Activated T-cell treated with anti-CD3 and anti-CD28 coated beads, Interleukin-2, amount 50 U/mL, for 4 hours (primary cell): Measurements from ENCODE around the gene IP6K2. TPM values are rescaled to one million over a fixed set of nuclear protein-coding genes. Genes with fewer than 3 reads are reported as not detected.
A peak's percentile ranks its signal among the peaks of the same experiment; 100 is the strongest.
"Not testable (repeated sequence)": the region's sequence is repeated elsewhere in the genome, so short reads cannot be mapped to it uniquely, and the experiment has no call there.

ENCODE experiments used
- ATAC-seq, 2 donors: fragments of 200-7000 bp; cut with Tn5 transposase; one replicate each; pipeline ENCODE4 v1.10.0; 2021
- DNase-seq: peaks from one replicate; pipeline ENCODE4 v3.0.0-alpha.2; 2020
- H3K27me3 Mint-ChIP-seq: one replicate; pipeline ENCODE4 v1.8.0; 2021; ENCODE audit warnings: low read depth, mixed read lengths
- H3K36me3 Mint-ChIP-seq: one replicate; pipeline ENCODE4 v1.8.0; 2022; ENCODE audit warnings: mixed read lengths; ENCODE audit not compliant: insufficient read depth
- H3K4me1 Mint-ChIP-seq: one replicate; pipeline ENCODE4 v1.8.0; 2021; ENCODE audit warnings: low read depth, mixed read lengths
- H3K4me3 Mint-ChIP-seq: one replicate; pipeline ENCODE4 v1.8.0; 2021; ENCODE audit warnings: mild to moderate bottlenecking, moderate library complexity, mixed read lengths
- H3K9me3 Mint-ChIP-seq: one replicate; pipeline ENCODE4 v1.8.0; 2021; ENCODE audit warnings: mixed read lengths
- total RNA-seq, 3 donors: library from RNA; stranded (reverse); gene quantifications; one replicate each; pipeline ENCODE4 v1.2.1, GENCODE V29; 2021

IP6K2 gene, protein sequence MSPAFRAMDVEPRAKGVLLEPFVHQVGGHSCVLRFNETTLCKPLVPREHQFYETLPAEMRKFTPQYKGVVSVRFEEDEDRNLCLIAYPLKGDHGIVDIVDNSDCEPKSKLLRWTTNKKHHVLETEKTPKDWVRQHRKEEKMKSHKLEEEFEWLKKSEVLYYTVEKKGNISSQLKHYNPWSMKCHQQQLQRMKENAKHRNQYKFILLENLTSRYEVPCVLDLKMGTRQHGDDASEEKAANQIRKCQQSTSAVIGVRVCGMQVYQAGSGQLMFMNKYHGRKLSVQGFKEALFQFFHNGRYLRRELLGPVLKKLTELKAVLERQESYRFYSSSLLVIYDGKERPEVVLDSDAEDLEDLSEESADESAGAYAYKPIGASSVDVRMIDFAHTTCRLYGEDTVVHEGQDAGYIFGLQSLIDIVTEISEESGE
- 10 to 100 TPM; 39.9 to 45.9 (median 45.8) TPM for total RNA-seq

DNA sequence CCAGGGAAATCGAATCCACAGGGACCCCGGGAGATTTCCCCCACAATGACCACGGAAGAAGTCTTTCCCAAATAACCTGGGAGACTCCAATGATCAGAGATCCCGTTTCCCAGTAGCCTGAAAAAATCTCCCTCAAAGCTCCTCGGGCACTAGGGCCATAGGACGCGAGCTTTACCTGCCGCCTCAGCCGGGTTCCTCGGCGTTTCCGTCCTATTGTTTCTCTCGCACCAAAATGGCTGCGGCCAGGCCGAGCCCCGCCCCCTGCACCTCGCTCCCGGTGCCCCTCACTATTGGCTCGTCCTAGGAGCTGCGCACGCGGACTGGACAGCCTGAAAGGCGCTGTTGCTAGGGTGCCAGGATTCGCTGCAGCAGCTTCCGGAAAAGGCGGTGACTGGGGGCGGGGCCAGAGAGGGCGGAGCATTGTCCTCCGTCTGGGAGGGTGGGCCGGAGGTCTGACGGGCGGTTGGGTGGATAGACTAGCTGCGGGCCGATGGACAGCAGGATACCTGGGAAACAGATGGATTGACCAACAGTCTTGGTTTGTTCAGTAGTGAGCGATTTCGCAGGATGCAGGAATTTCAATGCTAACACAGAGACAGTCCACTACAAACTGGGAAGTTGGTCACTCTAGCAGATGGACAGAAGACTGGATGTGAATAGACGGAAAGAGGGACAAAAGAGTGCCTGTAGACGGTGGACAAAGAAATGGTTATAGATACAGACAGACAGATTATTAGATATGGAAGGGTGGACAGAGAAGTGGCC lies at the start of gene IP6K2:
IP6K2 (minus strand) TSS at position 240 of the 765 bp plus-strand sequence. CDS start 21,930 bp downstream, outside the sequence.
- H3K9me3 Mint-ChIP-seq: no peaks in the 10 kb centered on the region
- peak; percentile 100 for ATAC-seq
- peaks cover 43% of the 10 kb centered on the region for H3K4me1 Mint-ChIP-seq
- H3K36me3 Mint-ChIP-seq: peaks cover 4% of the 10 kb centered on the region
- peak within 1 kb of the TSS; percentile 99 for H3K4me3 Mint-ChIP-seq
- H3K27me3 Mint-ChIP-seq: peaks cover 1% of the 10 kb centered on the region
- peak; percentile 99 for DNase-seq

DNA sequence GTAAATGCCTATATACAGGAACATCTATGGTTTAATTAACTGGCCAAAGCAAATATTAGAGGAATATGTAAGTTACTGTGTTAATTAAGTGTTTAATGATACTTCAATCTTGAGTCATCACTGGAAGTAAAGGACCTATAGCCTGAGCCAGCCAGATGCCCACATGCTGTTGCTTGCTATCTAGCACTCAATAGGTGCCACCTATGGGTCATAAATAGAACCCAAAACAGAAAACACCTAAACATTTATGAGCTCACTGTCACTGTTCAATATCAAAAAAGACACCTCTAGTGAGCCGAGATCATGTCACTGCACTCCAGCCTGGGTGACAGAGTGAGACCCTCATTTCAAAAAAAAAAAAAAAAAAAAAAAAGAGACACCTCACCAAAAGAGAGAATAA lies 48.4 kb upstream of the IP6K2 start:
- no peaks in the 10 kb centered on the region for H3K27me3 Mint-ChIP-seq
- DNase-seq: no peak
- no peaks in the 10 kb centered on the region for H3K4me1 Mint-ChIP-seq
- ATAC-seq: no peak
- no peak overlapping the region for H3K4me3 Mint-ChIP-seq
- H3K9me3 Mint-ChIP-seq: no peaks in the 10 kb centered on the region
- H3K36me3 Mint-ChIP-seq: peaks cover 27% of the 10 kb centered on the region

DNA sequence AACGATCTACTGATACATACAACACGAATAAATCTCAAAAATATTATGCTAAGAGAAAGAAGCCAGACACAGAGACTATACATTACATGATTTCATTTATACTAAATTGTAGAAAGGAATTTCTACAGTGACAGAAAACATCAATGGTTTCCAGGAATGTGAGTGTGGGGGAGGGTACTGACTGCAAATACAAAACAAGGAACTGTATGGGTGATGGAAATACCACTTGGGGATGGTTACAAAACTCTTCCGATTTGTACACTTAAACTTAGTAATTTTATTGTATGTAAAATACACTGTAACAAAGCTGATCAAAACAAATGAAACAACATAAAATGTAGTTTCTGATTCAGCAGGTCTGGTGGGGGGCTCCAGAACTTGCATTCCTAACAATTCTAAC lies 45.8 kb upstream of the IP6K2 start:
- Mint-ChIP-seq H3K36me3 (peaks cover 32% of the 10 kb centered on the region), H3K9me3 (no peaks in the 10 kb centered on the region), H3K4me1 (no peaks in the 10 kb centered on the region), H3K4me3 (no peak overlapping the region), H3K27me3 (no peaks in the 10 kb centered on the region)
- DNase-seq (no peak), ATAC-seq (no peak)

DNA sequence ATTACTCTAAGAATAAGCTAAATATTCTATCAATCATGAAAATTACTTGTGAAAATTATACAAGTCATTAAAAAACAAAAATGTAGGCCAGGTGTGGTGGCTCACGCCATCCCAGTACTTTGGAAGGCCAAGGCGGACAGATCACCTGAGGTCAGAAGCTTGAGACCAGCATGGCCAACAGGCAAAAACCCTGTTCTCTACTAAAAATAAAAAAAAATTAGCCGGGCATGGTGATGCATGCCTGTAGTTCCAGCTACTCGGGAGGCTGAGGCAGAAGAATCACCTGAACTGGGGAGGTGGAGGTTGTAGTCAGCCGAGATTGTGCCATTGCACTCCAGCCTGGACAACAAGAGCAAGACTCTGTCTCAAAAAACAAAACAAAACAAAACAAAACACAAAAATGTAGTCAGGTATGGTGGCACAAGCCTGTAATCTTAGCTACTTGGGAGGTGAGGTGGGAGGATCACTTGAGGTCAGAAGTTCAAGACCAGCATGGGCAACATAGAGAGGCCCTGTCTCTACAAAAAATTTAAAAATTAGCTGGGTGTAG lies 43.0 kb upstream of the IP6K2 start:
- H3K4me1 Mint-ChIP-seq, H3K27me3 Mint-ChIP-seq, ATAC-seq, DNase-seq, H3K4me3 Mint-ChIP-seq, H3K9me3 Mint-ChIP-seq: not testable (repeated sequence)
- H3K36me3 Mint-ChIP-seq: peaks cover 36% of the 10 kb centered on the region

DNA sequence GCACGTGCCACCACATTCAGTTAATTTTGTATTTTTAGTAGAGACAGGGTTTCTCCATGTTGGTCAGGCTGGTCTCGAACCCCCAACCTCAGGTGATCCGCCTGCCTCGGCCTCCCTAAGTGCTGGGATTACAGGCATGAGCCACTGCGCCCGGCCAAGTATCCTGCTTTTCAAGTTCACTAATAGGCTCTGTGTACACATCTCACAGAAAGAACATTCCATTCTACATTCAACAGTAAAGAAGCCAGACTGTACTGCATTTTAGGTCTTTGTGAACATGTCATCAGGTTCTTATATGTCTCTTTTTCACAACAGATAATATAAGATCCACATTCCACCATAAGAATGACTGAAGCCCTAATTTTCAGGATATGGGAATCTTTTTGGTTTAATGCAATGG lies 42.5 kb upstream of the IP6K2 start:
- H3K4me3 Mint-ChIP-seq, DNase-seq, ATAC-seq, H3K27me3 Mint-ChIP-seq, H3K4me1 Mint-ChIP-seq, H3K9me3 Mint-ChIP-seq: not testable (repeated sequence)
- H3K36me3 Mint-ChIP-seq: peaks cover 34% of the 10 kb centered on the region

DNA sequence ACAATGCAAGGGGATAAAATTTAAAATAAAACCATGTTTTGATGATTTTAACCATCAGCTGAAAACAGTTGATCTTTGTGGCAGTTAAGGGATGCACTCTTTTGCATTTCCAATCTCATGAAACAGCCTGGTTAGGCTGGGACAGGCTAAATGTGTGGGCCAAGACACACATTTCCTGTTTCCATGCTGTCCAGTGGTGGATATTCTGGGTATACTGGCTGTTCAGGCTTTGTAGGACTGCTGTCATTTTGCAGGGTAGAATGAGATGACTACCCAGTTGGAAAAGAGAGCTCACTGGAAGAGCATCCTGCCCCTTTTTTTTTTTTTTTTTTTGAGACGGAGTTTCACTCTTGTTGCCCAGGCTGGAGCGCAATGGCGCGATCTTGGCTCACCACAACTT lies 42.0 kb upstream of the IP6K2 start:
- H3K27me3 Mint-ChIP-seq: no peaks in the 10 kb centered on the region
- H3K4me1 Mint-ChIP-seq: no peaks in the 10 kb centered on the region
- ATAC-seq (no peak), DNase-seq (no peak)
- no peaks in the 10 kb centered on the region for H3K9me3 Mint-ChIP-seq
- no peak overlapping the region for H3K4me3 Mint-ChIP-seq
- peaks cover 31% of the 10 kb centered on the region for H3K36me3 Mint-ChIP-seq

DNA sequence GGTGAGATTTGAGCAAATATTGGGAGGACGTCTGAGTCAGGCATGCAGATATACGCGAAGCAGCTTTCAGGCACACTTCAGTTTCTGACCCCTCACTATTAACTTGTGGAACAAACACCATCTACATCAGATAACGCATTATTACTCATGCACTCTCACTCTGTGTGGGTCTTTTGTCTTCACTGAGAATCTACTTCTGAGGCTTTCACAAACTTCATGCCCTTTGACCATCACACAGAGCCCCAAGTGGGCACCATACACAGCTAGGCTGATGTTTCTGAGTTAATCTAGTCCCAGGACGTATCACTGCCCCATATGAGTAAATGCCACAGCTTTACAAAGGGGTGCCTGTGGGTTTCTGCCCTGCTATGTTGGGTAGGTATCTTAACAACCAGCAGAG lies 39.6 kb upstream of the IP6K2 start:
- Mint-ChIP-seq H3K4me1 (no peaks in the 10 kb centered on the region), H3K4me3 (no peak overlapping the region), H3K36me3 (peaks cover 21% of the 10 kb centered on the region), H3K27me3 (no peaks in the 10 kb centered on the region), H3K9me3 (no peaks in the 10 kb centered on the region)
- ATAC-seq (peak in 1 of 2 donors; percentile 37), DNase-seq (no peak)

DNA sequence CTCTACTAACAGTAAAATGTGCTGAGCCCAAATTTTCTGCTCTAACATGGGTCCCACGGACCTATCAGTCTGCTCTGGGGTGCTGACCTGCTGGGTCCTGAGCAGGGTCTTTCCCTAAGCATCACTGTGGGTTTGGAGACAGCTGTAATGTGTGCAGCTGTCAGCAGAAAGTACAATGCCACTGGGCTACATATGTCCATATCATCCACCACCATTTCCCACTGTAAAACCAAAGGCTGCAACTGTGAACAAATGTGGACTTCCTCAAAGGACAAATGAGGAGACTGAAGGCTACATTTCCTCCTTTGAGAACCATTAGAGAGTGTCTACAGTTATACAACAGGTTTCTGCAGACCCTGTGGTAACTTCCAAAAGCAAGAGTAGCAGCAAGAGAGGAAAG lies 33.8 kb upstream of the IP6K2 start:
- peaks cover 13% of the 10 kb centered on the region for H3K36me3 Mint-ChIP-seq
- no peak for DNase-seq
- H3K4me3 Mint-ChIP-seq: no peak overlapping the region
- no peaks in the 10 kb centered on the region for H3K9me3 Mint-ChIP-seq
- no peak for ATAC-seq
- H3K27me3 Mint-ChIP-seq: no peaks in the 10 kb centered on the region
- no peaks in the 10 kb centered on the region for H3K4me1 Mint-ChIP-seq

DNA sequence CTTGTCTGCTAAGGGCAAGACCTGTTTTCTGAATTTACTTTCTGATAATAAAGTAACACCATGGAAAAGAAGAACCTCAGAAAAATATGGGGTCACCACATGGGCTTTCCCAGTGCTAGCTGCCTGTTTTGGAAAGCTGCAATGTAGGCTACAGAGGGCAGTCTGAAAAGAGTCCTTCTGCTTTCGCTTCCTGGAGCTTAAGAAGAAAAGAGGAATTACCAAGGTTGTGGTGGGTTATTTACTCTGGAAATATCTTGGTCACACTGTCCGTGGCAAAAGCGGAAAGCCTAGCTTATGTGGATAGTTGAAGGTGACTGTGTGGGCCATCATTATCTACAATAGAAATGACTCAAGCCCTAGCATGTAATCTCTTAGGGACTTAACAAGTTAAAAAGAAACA lies 31.7 kb upstream of the IP6K2 start:
- no peaks in the 10 kb centered on the region for H3K4me1 Mint-ChIP-seq
- H3K9me3 Mint-ChIP-seq: no peaks in the 10 kb centered on the region
- no peaks in the 10 kb centered on the region for H3K27me3 Mint-ChIP-seq
- ATAC-seq (no peak), DNase-seq (no peak)
- H3K36me3 Mint-ChIP-seq: peaks cover 18% of the 10 kb centered on the region
- no peak overlapping the region for H3K4me3 Mint-ChIP-seq

DNA sequence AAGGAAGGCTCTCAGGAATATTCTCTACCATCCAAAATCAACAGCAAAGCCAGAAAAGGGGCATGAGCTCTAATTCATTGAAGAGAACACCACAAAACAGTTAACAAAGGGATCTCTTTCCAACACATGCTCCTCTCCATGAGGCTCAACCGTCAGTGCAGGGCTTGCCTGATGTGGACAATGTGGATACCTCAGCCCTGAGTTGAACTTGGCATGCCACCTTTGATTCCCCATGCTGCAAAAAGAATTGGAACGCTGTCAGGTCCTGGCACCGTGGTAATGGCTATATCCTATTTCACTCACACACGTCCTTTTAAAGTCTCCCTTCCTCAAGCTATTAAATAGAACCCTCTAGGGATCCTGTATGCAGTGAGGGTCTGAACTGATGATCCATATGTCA lies 30.7 kb upstream of the IP6K2 start:
- no peaks in the 10 kb centered on the region for H3K27me3 Mint-ChIP-seq
- H3K4me1 Mint-ChIP-seq: no peaks in the 10 kb centered on the region
- no peak overlapping the region for H3K4me3 Mint-ChIP-seq
- peaks cover 18% of the 10 kb centered on the region for H3K36me3 Mint-ChIP-seq
- no peak for DNase-seq
- ATAC-seq: no peak
- H3K9me3 Mint-ChIP-seq: no peaks in the 10 kb centered on the region

DNA sequence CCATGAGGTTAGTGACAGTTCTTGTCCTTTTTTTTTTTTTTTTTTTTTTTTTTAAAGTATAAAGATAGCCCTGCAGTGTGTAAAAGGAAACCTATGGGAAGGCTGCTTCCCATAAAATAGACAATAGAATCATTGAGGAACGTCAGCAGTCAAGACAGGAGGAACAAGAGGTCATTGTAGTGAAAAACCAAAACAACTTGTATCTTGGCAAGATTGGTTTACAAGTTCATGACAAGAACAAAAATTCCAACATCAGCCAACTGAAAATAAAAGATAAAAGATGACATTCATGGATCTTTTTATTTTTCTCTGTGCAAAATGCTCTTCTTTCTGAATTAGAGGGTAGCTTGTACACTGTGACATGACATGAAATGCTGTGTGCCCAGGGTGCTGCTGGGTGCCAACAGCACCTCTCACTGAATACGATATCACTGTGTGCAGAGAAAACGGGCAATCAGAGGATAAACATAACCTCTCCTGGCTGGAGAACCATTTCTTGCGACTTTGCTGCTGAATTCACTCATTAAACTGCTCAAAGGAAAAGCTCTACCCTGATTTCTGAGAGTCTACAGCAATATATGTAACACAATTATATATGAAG lies 30.1 kb upstream of the IP6K2 start:
- Mint-ChIP-seq H3K27me3 (no peaks in the 10 kb centered on the region), H3K36me3 (peaks cover 18% of the 10 kb centered on the region), H3K4me3 (no peak overlapping the region), H3K4me1 (no peaks in the 10 kb centered on the region), H3K9me3 (no peaks in the 10 kb centered on the region)
- ATAC-seq: no peak
- DNase-seq: no peak

DNA sequence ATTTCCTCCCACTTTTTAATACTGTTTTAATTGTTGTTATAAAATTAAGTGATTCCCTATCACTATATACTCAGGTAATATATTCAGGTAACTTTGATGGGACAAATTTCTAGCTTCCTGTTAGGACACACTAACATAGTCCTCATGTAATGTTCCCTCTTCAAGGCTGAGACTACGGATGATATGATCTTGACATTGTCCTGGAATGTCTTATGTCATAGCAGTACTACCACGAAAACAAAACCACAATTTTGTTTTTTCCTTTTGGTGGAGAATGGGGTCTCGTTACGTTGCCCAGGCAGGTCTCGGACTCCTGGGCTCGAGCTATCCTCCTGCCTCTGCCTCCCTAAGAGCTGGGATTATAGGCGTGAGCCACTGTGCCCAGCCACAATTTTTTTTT lies 26.8 kb upstream of the IP6K2 start:
- Mint-ChIP-seq H3K9me3 (no peaks in the 10 kb centered on the region), H3K4me3 (no peak overlapping the region), H3K36me3 (peaks cover 10% of the 10 kb centered on the region), H3K4me1 (no peaks in the 10 kb centered on the region), H3K27me3 (no peaks in the 10 kb centered on the region)
- DNase-seq (no peak), ATAC-seq (no peak)

DNA sequence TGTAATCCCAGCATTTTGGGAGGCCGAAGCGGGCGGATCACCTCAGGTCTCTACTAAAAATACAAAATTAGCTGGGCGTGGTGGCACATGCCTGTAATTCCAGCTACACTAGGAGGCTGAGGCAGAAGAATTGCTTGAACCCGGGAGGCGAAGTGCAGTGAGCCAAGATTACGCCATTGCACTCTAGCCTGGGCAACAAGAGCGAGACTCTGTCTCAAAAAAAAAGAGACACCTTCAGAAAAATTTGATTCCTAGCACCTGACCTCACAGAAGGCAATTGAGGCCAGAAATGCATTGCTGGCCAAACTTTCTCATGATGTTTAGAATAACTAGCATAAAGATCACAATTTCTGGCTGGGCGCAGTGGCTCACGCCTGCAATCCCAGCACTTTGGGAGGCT lies 24.2 kb upstream of the IP6K2 start:
- not testable (repeated sequence) for DNase-seq, H3K4me3 Mint-ChIP-seq, H3K36me3 Mint-ChIP-seq, H3K27me3 Mint-ChIP-seq, ATAC-seq, H3K4me1 Mint-ChIP-seq, H3K9me3 Mint-ChIP-seq

DNA sequence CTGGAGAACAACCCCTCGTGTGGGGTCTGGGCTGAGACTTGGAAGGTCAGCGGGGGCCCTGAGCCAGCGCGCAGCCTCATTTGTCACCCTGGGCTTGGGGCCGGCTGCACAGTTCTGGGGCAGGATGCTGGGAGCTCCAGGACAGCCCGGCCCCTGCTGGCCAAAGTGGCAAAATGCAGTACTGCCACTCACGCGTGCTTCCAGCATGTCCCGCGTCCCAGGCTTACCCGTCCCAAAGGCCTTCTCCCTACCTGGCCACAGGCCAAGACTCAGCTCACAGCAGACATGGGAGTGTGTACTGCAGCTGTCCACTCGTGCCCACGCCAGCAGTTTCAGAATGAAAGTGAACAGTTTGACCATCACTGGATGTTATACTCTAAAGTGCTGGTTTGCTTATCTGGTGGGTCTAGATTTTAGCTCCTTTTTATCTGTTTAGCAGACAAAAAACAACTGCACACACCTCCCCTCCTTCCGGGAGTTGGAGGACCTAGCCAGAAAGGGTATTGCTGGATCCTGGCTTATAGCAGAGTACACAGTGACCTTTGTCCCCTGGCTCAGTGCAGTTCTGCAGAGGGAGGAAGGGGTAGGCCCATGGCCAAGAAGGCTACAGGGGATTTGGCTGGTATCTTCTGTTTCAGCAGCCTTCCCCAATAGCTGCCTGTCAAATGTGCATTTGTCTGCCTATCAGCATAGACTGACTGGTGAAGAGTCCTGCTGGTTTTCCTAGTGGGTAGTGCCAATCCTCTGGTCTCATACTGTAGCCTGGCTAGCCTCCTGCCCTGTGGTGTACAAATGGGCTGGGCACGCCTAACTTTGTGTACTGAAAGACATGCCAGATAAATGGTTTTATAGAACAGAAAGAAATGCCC lies 23.2 kb upstream of the IP6K2 start:
- DNase-seq: peak; percentile 36
- Mint-ChIP-seq H3K27me3 (no peaks in the 10 kb centered on the region), H3K4me1 (no peaks in the 10 kb centered on the region), H3K4me3 (no peak overlapping the region), H3K36me3 (no peaks in the 10 kb centered on the region), H3K9me3 (no peaks in the 10 kb centered on the region)
- ATAC-seq: peak; percentile 92 to 95
